Measurements from ENCODE around the gene MTRFR. TPM values are rescaled to one million over a fixed set of nuclear protein-coding genes. Genes with fewer than 3 reads are reported as not detected.
A peak's percentile ranks its signal among the peaks of the same experiment; 100 is the strongest.

MTRFR gene
- total RNA-seq, 1 experiment from 2014 or later: 21.9 TPM

GRCh38 chr12:123271001-123271668 is 37.9 kb downstream of the MTRFR start:
- intact Hi-C loops (cut with micrococcal nuclease; ENCODE audit: unreplicated experiment): no loop called here
- CTCF ChIA-PET: no interaction called here
- H3K27ac ChIP-seq (ENCODE audit: low read depth, low read length, poor library complexity, severe bottlenecking): peak overlapping the region; percentile 71

GRCh38 chr12:123273166-123273565 is 39.9 kb downstream of the MTRFR start:
- H3K4me1 ChIP-seq (ENCODE audit: insufficient read depth, low read length, poor library complexity, severe bottlenecking): peaks cover 16% of the 10 kb centered on the region
- ChIA-PET CTCF (no interaction called here), POLR2A (ENCODE audit: low non-redundant PET) (no interaction called here)
- H3K4me3 ChIP-seq (ENCODE audit: low read depth, low read length, poor library complexity, severe bottlenecking): no peak overlapping the region
- BruUV-seq (replicated peaks): no TSS peak
- no peak overlapping the region for H3K27ac ChIP-seq (ENCODE audit: low read depth, low read length, poor library complexity, severe bottlenecking)
- H3K27me3 ChIP-seq (replicated peaks; ENCODE audit: insufficient read depth, low read depth, low read length, poor library complexity): no peaks in the 10 kb centered on the region
- no peaks in the 10 kb centered on the region for H3K36me3 ChIP-seq (ENCODE audit: insufficient read depth, low read length, poor library complexity, severe bottlenecking)
- DNase-seq (ENCODE audit: low spot score): no peak
- intact Hi-C loops (cut with micrococcal nuclease; ENCODE audit: unreplicated experiment): no loop called here
- TF ChIP-seq, protein P1, sequence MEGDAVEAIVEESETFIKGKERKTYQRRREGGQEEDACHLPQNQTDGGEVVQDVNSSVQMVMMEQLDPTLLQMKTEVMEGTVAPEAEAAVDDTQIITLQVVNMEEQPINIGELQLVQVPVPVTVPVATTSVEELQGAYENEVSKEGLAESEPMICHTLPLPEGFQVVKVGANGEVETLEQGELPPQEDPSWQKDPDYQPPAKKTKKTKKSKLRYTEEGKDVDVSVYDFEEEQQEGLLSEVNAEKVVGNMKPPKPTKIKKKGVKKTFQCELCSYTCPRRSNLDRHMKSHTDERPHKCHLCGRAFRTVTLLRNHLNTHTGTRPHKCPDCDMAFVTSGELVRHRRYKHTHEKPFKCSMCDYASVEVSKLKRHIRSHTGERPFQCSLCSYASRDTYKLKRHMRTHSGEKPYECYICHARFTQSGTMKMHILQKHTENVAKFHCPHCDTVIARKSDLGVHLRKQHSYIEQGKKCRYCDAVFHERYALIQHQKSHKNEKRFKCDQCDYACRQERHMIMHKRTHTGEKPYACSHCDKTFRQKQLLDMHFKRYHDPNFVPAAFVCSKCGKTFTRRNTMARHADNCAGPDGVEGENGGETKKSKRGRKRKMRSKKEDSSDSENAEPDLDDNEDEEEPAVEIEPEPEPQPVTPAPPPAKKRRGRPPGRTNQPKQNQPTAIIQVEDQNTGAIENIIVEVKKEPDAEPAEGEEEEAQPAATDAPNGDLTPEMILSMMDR (conservative IDR thresholded peaks at IDR 0.05; ENCODE audit: low read depth, low read length): no peak
- no peak for TF ChIP-seq EZH2 (IDR thresholded peaks at IDR 0.05; ENCODE audit: borderline replicate concordance, low read depth, low read length, poor library complexity, severe bottlenecking)
- H3K9me3 ChIP-seq (ENCODE audit: low read depth, low read length, poor library complexity, severe bottlenecking): no peaks in the 10 kb centered on the region

More at GRCh38 chr12:123271001-123271668, 37.9 kb downstream of the MTRFR start:
- DNase-seq (ENCODE audit: low spot score): peak; percentile 84
- BruUV-seq (replicated peaks): no TSS peak
- POLR2A ChIA-PET (ENCODE audit: low non-redundant PET): no interaction called here
- Histone ChIP-seq H3K36me3 (ENCODE audit: insufficient read depth, low read length, poor library complexity, severe bottlenecking) (peaks cover 2% of the 10 kb centered on the region), H3K27me3 (replicated peaks; ENCODE audit: insufficient read depth, low read depth, low read length, poor library complexity) (no peaks in the 10 kb centered on the region), H3K4me3 (ENCODE audit: low read depth, low read length, poor library complexity, severe bottlenecking) (peak overlapping the region; percentile 73), H3K9me3 (ENCODE audit: low read depth, low read length, poor library complexity, severe bottlenecking) (no peaks in the 10 kb centered on the region), H3K4me1 (ENCODE audit: insufficient read depth, low read length, poor library complexity, severe bottlenecking) (peaks cover 16% of the 10 kb centered on the region)
- TF ChIP-seq, protein P1 (conservative IDR thresholded peaks at IDR 0.05; ENCODE audit: low read depth, low read length): peak; percentile 28; the same call in 1 of the 2 replicates
- no peak for TF ChIP-seq EZH2 (IDR thresholded peaks at IDR 0.05; ENCODE audit: borderline replicate concordance, low read depth, low read length, poor library complexity, severe bottlenecking)

- DNase-seq (ENCODE audit: low spot score): peak; percentile 20
- intact Hi-C loops (cut with micrococcal nuclease; ENCODE audit: unreplicated experiment): no loop called here
- H3K36me3 ChIP-seq (ENCODE audit: insufficient read depth, low read length, poor library complexity, severe bottlenecking): no peaks in the 10 kb centered on the region
- ChIA-PET CTCF (interaction anchor here (0.5 to 0.7 kb wide), 2 partner anchors 34 to 1629 kb away, joined by 3 to 4 read pairs; no protein-coding TSS in a partner anchor), POLR2A (ENCODE audit: low non-redundant PET) (interaction anchor here (0.6 to 0.7 kb wide), 2 partner anchors 78 to 98 kb away, joined by 5 to 10 read pairs; no protein-coding TSS in a partner anchor)
- no peak overlapping the region for H3K4me3 ChIP-seq (ENCODE audit: low read depth, low read length, poor library complexity, severe bottlenecking)
- H3K4me1 ChIP-seq (ENCODE audit: insufficient read depth, low read length, poor library complexity, severe bottlenecking): no peaks in the 10 kb centered on the region
- TF ChIP-seq, protein P1 (conservative IDR thresholded peaks at IDR 0.05; ENCODE audit: low read depth, low read length): no peak
- TF ChIP-seq EZH2 (IDR thresholded peaks at IDR 0.05; ENCODE audit: borderline replicate concordance, low read depth, low read length, poor library complexity, severe bottlenecking): no peak
- no TSS peak for BruUV-seq (replicated peaks)
- no peaks in the 10 kb centered on the region for H3K9me3 ChIP-seq (ENCODE audit: low read depth, low read length, poor library complexity, severe bottlenecking)
- H3K27ac ChIP-seq (ENCODE audit: low read depth, low read length, poor library complexity, severe bottlenecking): no peak overlapping the region
- H3K27me3 ChIP-seq (replicated peaks; ENCODE audit: insufficient read depth, low read depth, low read length, poor library complexity): no peaks in the 10 kb centered on the region
These were observed 44.9 kb downstream of the MTRFR start for GRCh38 chr12:123278101-123278627.

Measured in A673 (cell line).